ENCODE data around the gene PTGFRN.
A peak's percentile ranks its signal among the peaks of the same experiment; 100 is the strongest.

The PTGFRN gene

GRCh38 chr1:116982319-116983004 is 72.7 kb downstream of the PTGFRN start:
- DNase-seq, result no peak

- no peak for DNase-seq
These were observed 73.4 kb downstream of the PTGFRN start for GRCh38 chr1:116983112-116983511.

GRCh38 chr1:116983678-116984077 is 74.0 kb downstream of the PTGFRN start:
- DNase-seq, result no peak

DNA sequence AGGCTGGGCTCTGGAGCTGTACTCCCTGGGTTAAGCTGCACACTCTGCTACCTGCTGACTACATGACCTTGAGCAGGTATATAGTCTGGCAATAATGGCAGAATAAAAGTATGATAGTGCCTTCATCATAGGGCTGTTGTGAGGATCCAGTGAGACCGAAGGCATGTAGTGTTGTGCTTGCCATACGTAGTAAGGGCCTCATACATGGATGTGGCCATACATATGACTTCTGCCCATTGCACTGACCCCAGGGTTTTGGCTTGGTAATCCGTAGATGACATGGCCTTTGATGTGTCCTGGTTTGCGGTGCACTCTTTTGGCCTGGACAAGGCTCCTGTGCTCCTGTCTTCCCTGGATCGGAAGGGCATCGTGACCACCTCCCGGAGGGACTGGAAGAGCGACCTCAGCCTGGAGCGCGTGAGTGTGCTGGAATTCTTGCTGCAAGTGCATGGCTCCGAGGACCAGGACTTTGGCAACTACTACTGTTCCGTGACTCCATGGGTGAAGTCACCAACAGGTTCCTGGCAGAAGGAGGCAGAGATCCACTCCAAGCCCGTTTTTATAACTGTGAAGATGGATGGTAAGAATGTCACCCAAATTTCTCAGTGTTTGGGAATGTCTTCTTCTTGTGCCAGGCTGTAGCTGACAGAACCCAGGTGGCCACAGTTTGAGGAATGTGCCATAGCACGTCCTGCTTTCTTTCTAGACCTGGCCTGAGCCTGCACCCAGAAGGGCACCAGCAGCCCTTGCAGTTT is 74.9 kb downstream of the PTGFRN start:
- DNase-seq, result no peak

- peak; percentile 10 for DNase-seq
These were observed 76.9 kb downstream of the PTGFRN start for GRCh38 chr1:116986421-116987255.

DNA sequence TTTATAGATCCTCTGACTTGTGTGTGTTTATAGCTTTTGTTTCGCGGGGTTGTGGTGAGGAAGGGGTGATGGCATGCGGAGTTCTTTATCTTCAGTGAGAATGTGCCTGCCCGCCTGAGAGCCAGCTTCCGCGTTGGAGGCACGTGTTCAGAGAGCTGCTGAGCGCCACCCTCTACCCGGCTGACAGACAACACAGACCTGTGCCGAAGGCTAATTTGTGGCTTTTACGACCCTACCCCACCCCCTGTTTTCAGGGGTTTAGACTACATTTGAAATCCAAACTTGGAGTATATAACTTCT is 77.5 kb downstream of the PTGFRN start:
- peak; percentile 45 for DNase-seq

DNA sequence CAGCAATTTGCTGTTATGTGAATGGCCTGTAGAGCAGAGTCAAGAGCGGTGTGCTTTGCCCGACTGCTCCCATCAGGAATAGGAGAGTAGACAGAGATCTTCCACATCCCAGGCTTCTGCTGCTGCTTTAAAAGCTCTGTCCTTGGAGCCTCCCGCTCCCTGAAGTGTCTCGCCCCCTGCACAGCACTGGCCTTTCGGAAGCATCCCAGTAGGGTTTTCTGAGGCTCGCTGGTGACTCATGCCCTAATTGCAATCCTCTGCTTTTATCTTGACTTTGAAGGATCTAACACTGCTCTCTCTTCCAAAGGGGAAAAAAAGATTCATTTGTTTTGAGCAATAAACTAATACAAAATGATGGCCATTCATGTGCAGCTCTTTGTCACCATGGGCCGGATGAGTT is 78.5 kb downstream of the PTGFRN start:
- no peak for DNase-seq

DNA sequence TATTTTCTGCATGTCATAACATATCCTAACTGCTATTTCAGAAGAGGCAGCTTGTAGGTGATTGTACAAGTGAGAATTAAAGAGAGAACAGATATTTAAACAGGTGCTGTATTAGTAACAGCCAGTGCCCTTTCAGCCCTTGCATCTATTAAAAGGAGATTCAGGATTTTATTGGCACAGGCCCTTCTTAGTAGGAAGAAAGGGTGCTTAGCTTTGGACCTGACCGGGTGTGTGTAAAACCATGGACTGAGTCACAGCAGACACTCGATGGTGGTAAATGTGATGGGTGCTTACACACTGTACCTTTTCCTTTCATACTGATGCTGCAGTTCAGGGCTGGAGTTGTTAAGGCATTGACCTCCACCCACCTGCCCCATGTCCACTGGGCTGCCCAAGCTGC is 79.2 kb downstream of the PTGFRN start:
- DNase-seq, result no peak

GRCh38 chr1:116989835-116990234 is 80.1 kb downstream of the PTGFRN start:
- DNase-seq, result no peak

- DNase-seq, result no peak
These were observed 81.0 kb downstream of the PTGFRN start for GRCh38 chr1:116990612-116991151.

- no peak for DNase-seq
These were observed 81.6 kb downstream of the PTGFRN start for GRCh38 chr1:116991171-116991845.

- DNase-seq, result no peak
These were observed 82.2 kb downstream of the PTGFRN start for GRCh38 chr1:116991918-116992317.

GRCh38 chr1:116993286-116993685 is 83.6 kb downstream of the PTGFRN start:
- DNase-seq, result no peak

DNA sequence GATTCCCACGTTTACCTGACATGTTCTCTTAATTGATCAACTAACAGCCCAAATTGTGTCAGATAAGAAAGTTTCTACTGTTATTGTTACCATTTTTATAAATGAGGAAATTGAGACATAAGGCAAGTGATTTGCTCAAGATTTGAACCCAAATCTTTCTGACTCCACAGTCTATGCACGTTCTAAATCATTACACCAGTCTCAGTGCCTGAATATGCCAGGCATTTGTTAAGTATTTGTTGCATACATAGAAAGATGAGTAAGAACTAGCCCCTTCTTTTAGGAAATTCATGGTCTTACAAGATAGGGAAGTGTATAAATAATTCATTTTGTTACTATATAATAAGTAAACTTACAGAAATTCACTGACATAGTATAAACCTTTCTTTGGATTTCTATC is 84.7 kb downstream of the PTGFRN start:
- DNase-seq, result no peak

GRCh38 chr1:116997066-116997465 is 87.3 kb downstream of the PTGFRN start:
- DNase-seq, result no peak

GRCh38 chr1:116997636-116998035 is 87.9 kb downstream of the PTGFRN start:
- DNase-seq, result no peak

GRCh38 chr1:116999596-116999995 is 89.9 kb downstream of the PTGFRN start:
- no peak for DNase-seq

DNA sequence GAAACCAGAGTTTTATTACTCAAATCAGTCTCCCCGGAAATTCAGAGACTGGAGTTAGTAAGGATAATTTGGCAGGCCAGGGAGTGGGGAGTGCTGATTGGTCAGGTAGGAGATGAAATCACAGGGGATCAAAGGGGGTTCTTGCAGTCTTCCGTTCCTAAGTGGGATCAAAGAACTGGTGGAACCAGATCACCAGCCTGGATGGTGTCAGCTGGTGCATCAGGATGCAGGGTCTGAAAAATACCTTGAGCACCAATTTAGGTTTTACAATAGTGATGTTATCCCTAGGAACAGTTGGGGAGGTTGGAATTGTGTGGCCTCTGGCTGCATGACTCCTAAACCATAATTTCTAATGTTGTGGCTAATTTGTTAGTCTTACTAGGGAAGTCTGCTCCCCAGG is 90.4 kb downstream of the PTGFRN start:
- DNase-seq, result no peak

DNA sequence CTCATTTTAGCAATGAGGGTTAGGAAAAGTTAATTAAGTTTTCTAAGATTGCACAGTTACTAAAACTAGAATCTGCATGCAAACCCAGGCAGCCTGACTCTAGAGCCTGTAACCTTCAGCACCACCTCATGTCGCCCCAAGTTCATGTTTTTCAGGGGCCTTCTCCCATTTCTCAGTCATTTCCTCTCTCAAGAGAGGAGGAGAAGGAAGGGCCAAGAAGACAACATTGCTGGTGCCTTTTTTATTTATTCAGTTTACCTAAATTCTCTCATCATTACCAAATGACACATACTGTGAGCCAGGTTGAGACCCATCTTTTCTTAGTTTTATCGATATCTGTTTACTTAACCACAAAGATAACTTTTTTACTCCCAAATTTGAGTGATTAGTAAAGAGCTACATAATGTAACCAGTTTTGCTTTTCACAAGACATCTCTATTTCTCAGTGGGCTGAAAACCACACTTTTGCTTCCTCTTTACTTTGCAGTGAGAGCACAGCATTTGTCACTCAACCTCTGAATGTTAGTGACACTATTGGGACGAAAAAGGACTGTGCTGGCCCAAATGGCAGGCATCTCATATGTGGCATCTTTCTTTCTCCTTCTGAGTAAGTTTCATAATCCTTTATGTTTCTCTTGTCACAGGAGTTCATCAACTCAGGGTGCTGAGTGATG is 91.7 kb downstream of the PTGFRN start, which contains the start of gene CD101:
Gene CD101 (plus strand): TSS at position 507 of the 674 bp plus-strand sequence. CDS start 58 bp downstream, at position 565.
- no peak for DNase-seq

DNA sequence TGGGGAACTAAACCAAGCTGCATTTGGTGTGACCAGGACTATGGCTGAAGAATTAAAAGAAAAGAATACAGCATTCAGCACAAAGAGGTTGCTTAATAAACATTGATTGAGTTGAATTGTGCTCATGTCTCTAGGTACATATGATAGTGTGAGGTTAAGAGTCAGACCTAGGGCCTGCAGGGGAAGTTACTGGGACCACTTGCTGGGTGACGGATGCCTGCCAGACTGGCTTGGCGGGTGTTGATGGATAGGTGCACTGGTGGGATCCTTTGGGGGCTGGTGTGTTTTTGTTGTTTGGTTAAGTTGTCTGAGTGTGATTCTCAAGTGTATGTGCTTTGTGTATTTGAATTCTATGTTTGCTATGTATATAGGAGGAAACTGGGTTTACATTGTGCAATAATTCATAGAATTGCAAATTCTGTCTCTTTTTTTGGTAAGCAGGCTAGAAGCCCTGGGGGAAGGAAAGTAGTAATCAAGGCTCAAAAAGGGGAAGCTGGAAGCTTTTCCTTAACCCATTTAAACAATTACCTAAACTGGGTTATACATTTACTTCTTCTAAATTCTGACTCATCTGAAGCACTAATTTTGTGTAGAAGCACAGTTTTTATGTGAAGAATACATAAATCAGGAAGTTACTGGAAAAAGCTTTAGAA is 93.6 kb downstream of the PTGFRN start:
- DNase-seq, result no peak

- no peak for DNase-seq
These were observed 98.0 kb downstream of the PTGFRN start for GRCh38 chr1:117007719-117008013.

DNA sequence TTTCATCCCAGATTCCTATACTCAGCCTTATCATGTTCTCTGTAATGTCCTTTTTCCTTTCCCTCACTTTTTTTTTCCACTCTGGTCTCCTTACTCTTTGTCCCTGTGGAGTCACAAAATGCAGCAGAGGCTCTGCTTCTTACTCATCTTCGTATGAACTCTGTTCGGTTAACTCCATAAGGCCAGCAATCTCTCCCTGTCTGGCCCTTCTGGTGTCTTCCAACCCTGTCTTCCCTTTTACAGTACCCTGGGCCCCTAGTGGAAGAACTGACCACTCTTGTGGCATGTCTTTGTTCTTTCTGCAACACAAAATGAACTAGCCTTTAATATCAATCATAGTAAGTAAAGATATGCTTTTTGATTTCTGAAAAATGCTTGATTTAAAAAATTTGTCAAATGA is 98.9 kb downstream of the PTGFRN start:
- DNase-seq, result no peak

Data from effector CD4-positive, alpha-beta T cell (primary cell).